Measurements from ENCODE around the gene PARD3B. TPM values are rescaled to one million over a fixed set of nuclear protein-coding genes. Genes with fewer than 3 reads are reported as not detected.

Gene PARD3B
- total and polyA plus RNA-seq, 2 donors from 2014 or later = 5.3 to 29.6 TPM

- no peaks in the 10 kb centered on the region for H3K4me1 ChIP-seq (ENCODE audit: control insufficient read depth in 2 of 3, insufficient read depth in 2 of 3, low read depth in 1 of 3, low read length in 3 of 3)
- no peaks in the 10 kb centered on the region for H3K36me3 ChIP-seq (ENCODE audit: control insufficient read depth in 2 of 3, insufficient read depth in 3 of 3, low read length in 3 of 3)
- H3K27ac ChIP-seq (ENCODE audit: low read depth in 2 of 2, low read length in 2 of 2) = no peak overlapping the region
- TF ChIP-seq CTCF (IDR thresholded peaks at IDR 0.05; ENCODE audit: borderline replicate concordance, extremely low read depth, insufficient read depth) = no peak
- no peaks in the 10 kb centered on the region for H3K9me3 ChIP-seq (ENCODE audit: control insufficient read depth in 2 of 3, insufficient read depth in 1 of 3, low read length in 3 of 3)
- no peak for FAIRE-seq
- no peak for DNase-seq
- H3K27me3 ChIP-seq (ENCODE audit: control insufficient read depth, insufficient read depth, low read length) = no peaks in the 10 kb centered on the region
- H3K4me3 ChIP-seq (ENCODE audit: low read length in 3 of 3) = no peak overlapping the region
- no peak overlapping the region for H3K9ac ChIP-seq (ENCODE audit: low read length in 3 of 3)
- intact Hi-C loops (cut with DNase I) = no loop called here
Measured at GRCh38 chr2:204863336-204863735, 318.1 kb downstream of the PARD3B start.

- DNase-seq (no peak), FAIRE-seq (peak; percentile 56)
- Histone ChIP-seq H3K4me3 (ENCODE audit: low read length in 3 of 3) (no peak overlapping the region), H3K36me3 (ENCODE audit: control insufficient read depth in 2 of 3, insufficient read depth in 3 of 3, low read length in 3 of 3) (no peaks in the 10 kb centered on the region), H3K4me1 (ENCODE audit: control insufficient read depth in 2 of 3, insufficient read depth in 2 of 3, low read depth in 1 of 3, low read length in 3 of 3) (peaks cover 0 to 3% (median 0%) of the 10 kb centered on the region in 3 donors), H3K9me3 (ENCODE audit: control insufficient read depth in 2 of 3, insufficient read depth in 1 of 3, low read length in 3 of 3) (no peaks in the 10 kb centered on the region), H3K9ac (ENCODE audit: low read length in 3 of 3) (no peak overlapping the region), H3K27ac (ENCODE audit: low read depth in 2 of 2, low read length in 2 of 2) (no peak overlapping the region), H3K27me3 (ENCODE audit: control insufficient read depth, insufficient read depth, low read length) (no peaks in the 10 kb centered on the region)
- no peak for TF ChIP-seq CTCF (IDR thresholded peaks at IDR 0.05; ENCODE audit: borderline replicate concordance, extremely low read depth, insufficient read depth)
- intact Hi-C loops (cut with DNase I) = no loop called here
Measured at GRCh38 chr2:204869132-204869823, 324.0 kb downstream of the PARD3B start.

GRCh38 chr2:204870053-204870452 is 324.8 kb downstream of the PARD3B start:
- intact Hi-C loops (cut with DNase I) = no loop called here
- DNase-seq (no peak), FAIRE-seq (no peak)
- H3K4me1 ChIP-seq (ENCODE audit: control insufficient read depth in 2 of 3, insufficient read depth in 2 of 3, low read depth in 1 of 3, low read length in 3 of 3) = peaks cover 0 to 3% (median 0%) of the 10 kb centered on the region in 3 donors
- H3K9me3 ChIP-seq (ENCODE audit: control insufficient read depth in 2 of 3, insufficient read depth in 1 of 3, low read length in 3 of 3) = no peaks in the 10 kb centered on the region
- no peak overlapping the region for H3K9ac ChIP-seq (ENCODE audit: low read length in 3 of 3)
- H3K27ac ChIP-seq (ENCODE audit: low read depth in 2 of 2, low read length in 2 of 2) = no peak overlapping the region
- no peak for TF ChIP-seq CTCF (IDR thresholded peaks at IDR 0.05; ENCODE audit: borderline replicate concordance, extremely low read depth, insufficient read depth)
- H3K27me3 ChIP-seq (ENCODE audit: control insufficient read depth, insufficient read depth, low read length) = no peaks in the 10 kb centered on the region
- no peak overlapping the region for H3K4me3 ChIP-seq (ENCODE audit: low read length in 3 of 3)
- H3K36me3 ChIP-seq (ENCODE audit: control insufficient read depth in 2 of 3, insufficient read depth in 3 of 3, low read length in 3 of 3) = no peaks in the 10 kb centered on the region
